Measurements from ENCODE around the gene PIEZO1.

DNA sequence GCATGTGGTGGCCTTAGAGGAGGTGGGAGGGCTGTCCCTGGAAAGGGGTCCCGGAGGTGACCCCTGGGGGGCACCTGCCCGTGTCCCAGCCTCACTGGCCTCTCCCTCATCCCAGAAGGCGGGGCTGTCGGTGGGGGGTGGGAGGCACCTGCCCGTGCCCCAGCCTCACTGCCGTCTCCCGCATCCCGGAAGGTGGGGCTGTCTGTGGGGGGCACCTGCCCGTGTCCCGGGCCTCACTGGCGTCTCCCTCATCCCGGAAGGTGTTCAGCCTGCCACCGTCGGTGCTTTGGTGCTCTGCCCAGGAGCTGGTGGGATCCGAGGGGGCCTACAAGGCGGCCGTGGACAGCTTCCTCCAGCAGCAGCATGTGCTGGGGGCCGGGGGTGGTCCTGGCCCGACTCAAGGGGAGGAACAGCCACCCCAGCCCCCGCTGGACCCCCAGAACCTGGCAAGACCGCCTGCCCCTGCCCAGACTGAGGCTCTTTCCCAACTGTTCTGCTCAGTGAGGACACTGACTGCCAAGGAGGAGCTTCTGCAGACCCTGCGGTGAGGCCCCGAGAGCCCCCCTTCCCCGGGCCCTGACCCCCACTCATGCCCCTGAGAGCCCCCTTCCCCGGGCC lies 72.5 kb downstream of the PIEZO1 start:
- no peak for TF ChIP-seq GATA2 (IDR thresholded peaks at IDR 0.05; ENCODE audit: low read depth, low read length)
- TF ChIP-seq GATA3 (IDR thresholded peaks at IDR 0.05; ENCODE audit: low read depth, low read length) = no peak
